B cell (primary cell): Measurements from ENCODE around the gene ZYG11A. TPM values are rescaled to one million over a fixed set of nuclear protein-coding genes. Genes with fewer than 3 reads are reported as not detected.

Experiments
- ATAC-seq: fragments of 200-7000 bp; cut with Tn5 transposase; one replicate; pipeline ENCODE4 v1.10.0; 2021; ENCODE audit warnings: low read depth, mild to moderate bottlenecking, moderate number of reproducible peaks, moderate library complexity
- CTCF ChIA-PET: fragments of 350-600 bp; sonication (Branson Sonifier 250); formaldehyde crosslinking; loops from one replicate; lab custom pipeline; 2021; ENCODE audit warnings: antibody characterized with exemption, inconsistent platforms; lab: Charles Lee
- POLR2A ChIA-PET: fragments of 350-600 bp; sonication (Branson Sonifier 250); formaldehyde crosslinking; loops from one replicate; lab custom pipeline; 2021; ENCODE audit warnings: antibody characterized with exemption; lab: Charles Lee
- DNase-seq: peaks from one replicate; pipeline ENCODE4 v3.0.0; 2013
- H2AFZ ChIP-seq: 2 replicates; pipeline ENCODE4 v1.6.1; 2012; ENCODE audit warnings: mild to moderate bottlenecking, low read depth, low read length; ENCODE audit not compliant: insufficient read depth, poor library complexity, severe bottlenecking
- H3K27ac ChIP-seq, 2 donors: 1 replicate in 1 of 2; 2 replicates in 1 of 2; pipeline ENCODE4 v1.5.1; 2012 to 2013; ENCODE audit warnings: low read length in 2 of 2, mild to moderate bottlenecking in 2 of 2, moderate library complexity in 1 of 2
- H3K27me3 ChIP-seq, 4 experiments: fragments of 200-600 bp in 1 of 4; sonication (generic) in 1 of 4; replicated peaks in 1 of 4; 1 replicate in 2 of 4; 2 replicates in 2 of 4; pipeline versions ENCODE4 v1.6.1 to v1.7.0; 2013 to 2016; ENCODE audit warnings: low read length in 3 of 4, mild to moderate bottlenecking in 2 of 4, mixed read lengths in 1 of 4, moderate library complexity in 1 of 4; ENCODE audit not compliant: insufficient read depth in 4 of 4, control insufficient read depth in 3 of 4; ENCODE audit errors: control extremely low read depth in 1 of 4
- H3K36me3 ChIP-seq, 2 experiments: replicated peaks in 1 of 2; 1 replicate in 1 of 2; 2 replicates in 1 of 2; pipeline versions ENCODE4 v1.6.1 to v1.7.1; 2013; ENCODE audit warnings: low read length in 1 of 2; ENCODE audit not compliant: insufficient read depth in 2 of 2, control insufficient read depth in 1 of 2; ENCODE audit errors: control extremely low read depth in 1 of 2, extremely low read depth in 1 of 2
- H3K4me1 ChIP-seq, 2 donors: fragments of 200-600 bp in 1 of 2; sonication (generic) in 1 of 2; 1 replicate in 1 of 2; 2 replicates in 1 of 2; pipeline versions ENCODE4 v1.5.1 to v1.6.1; 2013 to 2017; ENCODE audit warnings: low read length in 2 of 2; ENCODE audit not compliant: control insufficient read depth in 2 of 2, insufficient read depth in 2 of 2
- H3K4me2 ChIP-seq: replicated peaks from 2 replicates; pipeline ENCODE3; 2012; ENCODE audit warnings: mild to moderate bottlenecking, low read depth, low read length; ENCODE audit not compliant: poor library complexity, severe bottlenecking
- H3K4me3 ChIP-seq, 5 experiments: fragments of 200-600 bp in 1 of 5; sonication (generic) in 1 of 5; 1 replicate in 3 of 5; 2 replicates in 2 of 5; pipeline versions ENCODE4 v1.5.1 to v1.7.0; 2011 to 2016; ENCODE audit warnings: low read length in 4 of 5, mild to moderate bottlenecking in 4 of 5, low read depth in 2 of 5, control low read depth in 1 of 5, moderate library complexity in 1 of 5; ENCODE audit not compliant: insufficient read depth in 1 of 5; ENCODE audit errors: control extremely low read depth in 1 of 5, extremely low read depth in 1 of 5
- H3K79me2 ChIP-seq: fragments of 200-600 bp; sonication (generic); one replicate; pipeline ENCODE4 v1.6.0; 2016; ENCODE audit warnings: low read length; ENCODE audit not compliant: control insufficient read depth, insufficient read depth
- H3K9ac ChIP-seq: fragments of 200-600 bp; sonication (generic); 2 replicates; pipeline ENCODE4 v1.6.1; 2017; ENCODE audit warnings: mild to moderate bottlenecking, low read length, moderate library complexity
- H3K9me3 ChIP-seq, 3 donors: one replicate each; pipeline versions ENCODE4 v1.6.1 to v1.7.1; 2013; ENCODE audit warnings: low read length in 2 of 3; ENCODE audit not compliant: control insufficient read depth in 2 of 3, insufficient read depth in 1 of 3; ENCODE audit errors: control extremely low read depth in 1 of 3
- H4K20me1 ChIP-seq: 2 replicates; pipeline ENCODE4 v1.6.0; 2012; ENCODE audit warnings: mild to moderate bottlenecking, low read length; ENCODE audit not compliant: insufficient read depth, control insufficient read depth, poor library complexity, severe bottlenecking
- H3K27ac Mint-ChIP-seq: one replicate; pipeline ENCODE4 v1.8.0; 2021; ENCODE audit warnings: mixed read lengths
- H3K27me3 Mint-ChIP-seq: one replicate; pipeline ENCODE4 v1.8.0; 2021; ENCODE audit warnings: mixed read lengths
- H3K4me1 Mint-ChIP-seq: one replicate; pipeline ENCODE4 v1.8.0; 2021; ENCODE audit warnings: mixed read lengths
- H3K4me3 Mint-ChIP-seq: one replicate; pipeline ENCODE4 v1.8.0; 2021; ENCODE audit warnings: mixed read lengths
- H3K9me3 Mint-ChIP-seq: one replicate; pipeline ENCODE4 v1.8.0; 2022; ENCODE audit warnings: mixed read lengths; ENCODE audit not compliant: insufficient read depth
- CTCF ChIP-seq: fragments of 200-600 bp; IDR thresholded peaks from one replicate; pipeline ENCODE4 v1.8.0; 2022; ENCODE audit warnings: antibody characterized with exemption, mild to moderate bottlenecking
- EZH2 ChIP-seq: IDR thresholded peaks from 2 replicates; pipeline ENCODE4 v1.6.1; 2012; ENCODE audit warnings: borderline replicate concordance, low read depth, mild to moderate bottlenecking, moderate library complexity, low read length; ENCODE audit not compliant: insufficient read depth, poor library complexity, severe bottlenecking
- WGBS: methylation state at CpG from one replicate; pipeline ENCODE4 v1.1.5; 2013; ENCODE audit warnings: missing lambda C conversion rate; ENCODE audit not compliant: insufficient coverage; 5-methylcytosine and 5-hydroxymethylcytosine counted together
- intact Hi-C: fragments of 100-400 bp; cut with micrococcal nuclease; formaldehyde crosslinking; loops from one replicate; pipeline ENCODE4 v1.10.0; 2022
- polyA plus RNA-seq: library from polyadenylated mRNA; depleted of rRNA; stranded (reverse); fragments of >200 nt; gene quantifications from 2 replicates; pipeline ENCODE4 v1.2.3, GENCODE V29; 2012
- total RNA-seq, 2 donors: library from RNA; stranded (reverse); fragments of 120-200 nt in 1 of 2; gene quantifications; 1 replicate in 1 of 2; 2 replicates in 1 of 2; pipeline versions ENCODE4 v1.2.3 to v1.2.4, GENCODE V29; 2013 to 2022

Gene ZYG11A
- total and polyA plus RNA-seq, 2 donors (not counting 1 experiment from before 2014, with no cell fraction given) = 0.24 to 1.5 TPM

DNA sequence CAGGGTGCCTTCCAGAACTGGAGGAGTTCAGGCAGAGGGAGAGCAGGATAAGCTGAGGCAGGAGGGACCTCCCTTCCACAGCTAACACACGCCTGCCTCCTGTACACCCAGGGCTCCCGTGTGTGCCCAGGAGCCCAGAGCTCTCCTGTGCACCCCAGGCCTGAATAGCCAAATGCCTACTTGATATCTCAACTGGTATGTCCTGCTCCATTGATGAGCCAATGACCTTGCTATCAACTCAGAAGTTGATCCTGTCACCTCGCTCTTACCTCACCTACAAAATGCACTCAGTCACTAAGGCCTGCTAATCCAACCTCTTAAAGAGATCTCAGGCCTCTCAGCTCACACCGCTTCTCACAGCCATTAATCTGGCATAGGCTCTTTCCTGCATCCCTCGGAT, 71.9 kb downstream of the ZYG11A start:
- no peaks in the 10 kb centered on the region for H4K20me1 ChIP-seq
- H3K9me3 Mint-ChIP-seq = no peaks in the 10 kb centered on the region
- intact Hi-C loops = no loop called here
- no peaks in the 10 kb centered on the region for H3K27me3 Mint-ChIP-seq
- no peak overlapping the region for H3K9ac ChIP-seq
- TF ChIP-seq CTCF = no peak
- no peak overlapping the region for H3K4me2 ChIP-seq
- H3K79me2 ChIP-seq = no peaks in the 10 kb centered on the region
- no peak overlapping the region for H3K27ac ChIP-seq
- peaks cover 2% of the 10 kb centered on the region for H3K4me1 Mint-ChIP-seq
- no peak overlapping the region for H3K4me3 Mint-ChIP-seq
- peaks cover 0 to 3% of the 10 kb centered on the region in 2 experiments for H3K36me3 ChIP-seq
- H2AFZ ChIP-seq = no peak overlapping the region
- no peaks in the 10 kb centered on the region for H3K9me3 ChIP-seq
- POLR2A ChIA-PET = no interaction called here
- ATAC-seq (no peak), DNase-seq (no peak)
- H3K27ac Mint-ChIP-seq = no peak overlapping the region
- WGBS = 87% methylated on average over 5 of the region's 5 CpGs
- no peak overlapping the region for H3K4me3 ChIP-seq
- no peaks in the 10 kb centered on the region for H3K4me1 ChIP-seq
- no peaks in the 10 kb centered on the region for H3K27me3 ChIP-seq
- CTCF ChIA-PET = no interaction called here

DNA sequence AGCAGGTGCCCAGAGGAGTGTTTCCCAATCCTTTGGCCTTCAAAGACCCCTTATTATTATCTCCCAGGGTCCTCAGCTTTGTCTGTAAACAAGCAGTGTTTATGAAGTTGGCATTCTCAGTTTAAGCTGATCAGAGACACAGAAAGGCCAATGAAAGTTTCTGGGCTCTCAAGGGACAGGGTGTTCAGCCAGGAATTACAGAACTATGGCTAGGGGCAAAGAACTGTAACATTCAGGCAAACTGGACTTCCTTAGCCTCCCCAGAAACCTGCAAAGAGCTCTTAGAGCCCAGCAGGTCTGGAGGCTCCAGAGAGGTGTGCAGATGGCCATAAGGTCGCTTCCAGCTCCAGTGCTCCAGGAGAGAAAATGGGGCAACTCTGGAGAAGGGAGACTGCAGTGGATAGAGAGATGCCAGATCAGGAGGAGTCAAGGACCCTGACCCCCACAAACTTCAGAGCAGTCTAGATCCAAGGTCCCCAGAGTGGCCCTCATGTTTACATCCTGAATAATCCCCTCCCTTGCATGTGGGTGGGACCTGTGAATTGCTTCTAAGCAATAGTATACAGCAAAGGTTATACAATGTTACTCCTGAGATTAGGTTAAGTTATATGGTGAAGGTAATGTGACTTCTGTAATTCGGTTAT, 72.8 kb downstream of the ZYG11A start:
- peaks cover 0 to 3% of the 10 kb centered on the region in 2 experiments for H3K36me3 ChIP-seq
- no peak overlapping the region for H3K4me2 ChIP-seq
- no peak overlapping the region for H2AFZ ChIP-seq
- no peak overlapping the region for H3K4me3 ChIP-seq
- no peaks in the 10 kb centered on the region for H3K9me3 Mint-ChIP-seq
- H3K4me1 Mint-ChIP-seq = peaks cover 7% of the 10 kb centered on the region
- H3K4me3 Mint-ChIP-seq = no peak overlapping the region
- ATAC-seq (no peak), DNase-seq (no peak)
- 100% methylated on average over 2 of the region's 2 CpGs for WGBS
- H3K27me3 ChIP-seq = no peaks in the 10 kb centered on the region
- ChIA-PET CTCF (no interaction called here), POLR2A (no interaction called here)
- H3K27me3 Mint-ChIP-seq = no peaks in the 10 kb centered on the region
- H4K20me1 ChIP-seq = no peaks in the 10 kb centered on the region
- no peaks in the 10 kb centered on the region for H3K9me3 ChIP-seq
- TF ChIP-seq EZH2 = no peak
- TF ChIP-seq CTCF = no peak
- H3K79me2 ChIP-seq = no peaks in the 10 kb centered on the region
- intact Hi-C loops = no loop called here
- no peak overlapping the region for H3K27ac Mint-ChIP-seq
- H3K9ac ChIP-seq = no peak overlapping the region
- no peaks in the 10 kb centered on the region for H3K4me1 ChIP-seq
- H3K27ac ChIP-seq = no peak overlapping the region
